K562 (cell line): ENCODE results near the gene SNUPN. TPM values are rescaled to one million over a fixed set of nuclear protein-coding genes. Genes with fewer than 3 reads are reported as not detected.

Experiments used
- BRD9 ChIP-seq: fragments of 450-650 bp; IDR thresholded peaks from 2 replicates; pipeline ENCODE4 v1.6.1; 2018; ENCODE audit warnings: low read depth; ENCODE audit not compliant: partially characterized antibody
- CXXC5 ChIP-seq: fragments of 250-450 bp; sonication (Bioruptor Pico); IDR thresholded peaks from 2 replicates; pipeline ENCODE4 v1.8.0; 2022; ENCODE audit warnings: inconsistent platforms, mild to moderate bottlenecking, moderate library complexity
- FOS ChIP-seq: IDR thresholded peaks from 3 replicates; pipeline ENCODE4 v1.6.1; 2011; ENCODE audit not compliant: insufficient read length; ENCODE audit errors: extremely low read depth
- LARP7 ChIP-seq: fragments of 450-650 bp; IDR thresholded peaks from 2 replicates; pipeline ENCODE4 v1.6.1; 2016
- MCM3 ChIP-seq: fragments of 450-650 bp; IDR thresholded peaks from 2 replicates; pipeline ENCODE4 v1.6.1; 2016
- MEIS2 ChIP-seq: fragments of 450-650 bp; IDR thresholded peaks from 2 replicates; pipeline ENCODE4 v1.6.1; 2014; ENCODE audit warnings: mild to moderate bottlenecking; ENCODE audit not compliant: partially characterized antibody
- MTA3 ChIP-seq: fragments of 450-650 bp; formaldehyde crosslinking; IDR thresholded peaks from 2 replicates; pipeline ENCODE4 v1.6.1; 2017; ENCODE audit warnings: mild to moderate bottlenecking, borderline replicate concordance
- MYNN ChIP-seq, 2 experiments: sonication (generic); formaldehyde crosslinking in 1 of 2; IDR thresholded peaks; 2 replicates each; pipeline versions ENCODE4 v1.5.0 to v1.6.1; 2016 to 2020; ENCODE audit warnings: antibody characterized with exemption in 1 of 2, missing genetic modification reagents in 1 of 2
- NFIC ChIP-seq: fragments of 450-650 bp; IDR thresholded peaks from 2 replicates; pipeline ENCODE4 v1.6.1; 2017; ENCODE audit warnings: mild to moderate bottlenecking, inconsistent platforms
- PCBP1 ChIP-seq: fragments of 200-400 bp; formaldehyde crosslinking; IDR thresholded peaks from 2 replicates; pipeline ENCODE4 v1.6.1; 2018; ENCODE audit warnings: mild to moderate bottlenecking, low read depth, low read length; ENCODE audit not compliant: poor library complexity, severe bottlenecking
- POLR2H ChIP-seq: IDR thresholded peaks from 2 replicates; pipeline ENCODE4 v1.6.1; 2016; ENCODE audit warnings: missing genetic modification characterization, low read depth, mild to moderate bottlenecking, control low read depth, missing compliant biosample characterization, moderate library complexity
- STAG1 ChIP-seq: sonication (generic); formaldehyde crosslinking; IDR thresholded peaks from 2 replicates; pipeline ENCODE4 v1.5.0; 2020; ENCODE audit warnings: missing genetic modification reagents, borderline replicate concordance
- STAT5B ChIP-seq: fragments of 250-450 bp; sonication (Bioruptor Pico); IDR thresholded peaks from 2 replicates; pipeline ENCODE4 v1.8.0; 2021; ENCODE audit warnings: mild to moderate bottlenecking, inconsistent platforms
- SUPT5H ChIP-seq: fragments of 450-650 bp; IDR thresholded peaks from 2 replicates; pipeline ENCODE4 v1.6.1; 2016
- ZBTB1 ChIP-seq: sonication (generic); formaldehyde crosslinking; IDR thresholded peaks from 2 replicates; pipeline ENCODE4 v1.8.1; 2023; ENCODE audit warnings: missing genetic modification reagents, low read depth, mild to moderate bottlenecking, borderline replicate concordance
- ZBTB8A ChIP-seq: fragments of 450-650 bp; IDR thresholded peaks from 2 replicates; pipeline ENCODE4 v1.6.1; 2018; ENCODE audit warnings: mild to moderate bottlenecking, moderate library complexity; ENCODE audit not compliant: partially characterized antibody
- ZNF197 ChIP-seq: fragments of 200-800 bp; sonication (Bioruptor generic); IDR thresholded peaks from 2 replicates; pipeline ENCODE4 v1.6.1; 2016; ENCODE audit warnings: low read depth, missing genetic modification characterization, missing compliant biosample characterization
- ZNF224 ChIP-seq: sonication (generic); formaldehyde crosslinking; IDR thresholded peaks from 2 replicates; pipeline ENCODE4 v1.8.0; 2022; ENCODE audit warnings: mild to moderate bottlenecking, missing genetic modification reagents
- ZNF232 ChIP-seq: sonication (generic); formaldehyde crosslinking; IDR thresholded peaks from 2 replicates; pipeline ENCODE4 v1.8.0; 2022; ENCODE audit warnings: mild to moderate bottlenecking, missing genetic modification reagents
- ZNF384 ChIP-seq: IDR thresholded peaks from 2 replicates; pipeline ENCODE4 v1.6.1; 2012; ENCODE audit warnings: low read depth, low read length, improper control_type of control experiment
- polyA plus RNA-seq, 8 experiments: library from polyadenylated mRNA; depleted of rRNA in 4 of 8; stranded (reverse) in 5 of 8; unstranded in 3 of 8; fragments of >200 nt; fragmentation: Nextera tagmentation in 2 of 8; fragmentation: Illumina TruSeq in 1 of 8; extraction: Ambion mirVana in 2 of 8; extraction: Trizol in 1 of 8; gene quantifications; 2 replicates each; pipeline versions ENCODE4 v1.2.1 to v1.2.3, GENCODE V29; 2011 to 2014; ENCODE audit warnings: inconsistent platforms in 1 of 8, missing spikeins in 1 of 8
- total RNA-seq, 7 experiments: library from RNA; depleted of rRNA in 6 of 7; stranded (reverse); fragments of >200 nt in 6 of 7; fragmentation: Illumina TruSeq in 2 of 7; extraction: Trizol in 2 of 7; gene quantifications; 2 replicates each; pipeline versions ENCODE4 v1.2.1 to v1.2.3, GENCODE V29; 2011 to 2021; ENCODE audit warnings: low replicate concordance in 1 of 7
- TF ChIP-seq, protein P1 (sequence below): sonication (generic); formaldehyde crosslinking; IDR thresholded peaks from 2 replicates; pipeline ENCODE4 v1.8.1; 2023; ENCODE audit warnings: mild to moderate bottlenecking, missing genetic modification reagents
- TF ChIP-seq, protein P2 (sequence below): fragments of 250-450 bp; sonication (Bioruptor Pico); IDR thresholded peaks from 2 replicates; pipeline ENCODE4 v1.4.0; 2020; ENCODE audit warnings: mild to moderate bottlenecking, moderate library complexity
- TF ChIP-seq, protein P3 (sequence below): fragments of 250-450 bp; sonication (Bioruptor Pico); IDR thresholded peaks from 2 replicates; pipeline ENCODE4 v1.8.0; 2021; ENCODE audit warnings: mild to moderate bottlenecking, moderate library complexity
- TF ChIP-seq, protein P4 (sequence below): fragments of 450-650 bp; IDR thresholded peaks from 2 replicates; pipeline ENCODE4 v1.6.1; 2016; ENCODE audit warnings: low read depth, mild to moderate bottlenecking, moderate library complexity

Gene SNUPN
- total and polyA plus RNA-seq, 9 of the 15 experiments (the other 6 are each of a cell fraction or from before 2014, with no cell fraction given), result 32.2 to 78.3 (median 40.0) TPM

DNA sequence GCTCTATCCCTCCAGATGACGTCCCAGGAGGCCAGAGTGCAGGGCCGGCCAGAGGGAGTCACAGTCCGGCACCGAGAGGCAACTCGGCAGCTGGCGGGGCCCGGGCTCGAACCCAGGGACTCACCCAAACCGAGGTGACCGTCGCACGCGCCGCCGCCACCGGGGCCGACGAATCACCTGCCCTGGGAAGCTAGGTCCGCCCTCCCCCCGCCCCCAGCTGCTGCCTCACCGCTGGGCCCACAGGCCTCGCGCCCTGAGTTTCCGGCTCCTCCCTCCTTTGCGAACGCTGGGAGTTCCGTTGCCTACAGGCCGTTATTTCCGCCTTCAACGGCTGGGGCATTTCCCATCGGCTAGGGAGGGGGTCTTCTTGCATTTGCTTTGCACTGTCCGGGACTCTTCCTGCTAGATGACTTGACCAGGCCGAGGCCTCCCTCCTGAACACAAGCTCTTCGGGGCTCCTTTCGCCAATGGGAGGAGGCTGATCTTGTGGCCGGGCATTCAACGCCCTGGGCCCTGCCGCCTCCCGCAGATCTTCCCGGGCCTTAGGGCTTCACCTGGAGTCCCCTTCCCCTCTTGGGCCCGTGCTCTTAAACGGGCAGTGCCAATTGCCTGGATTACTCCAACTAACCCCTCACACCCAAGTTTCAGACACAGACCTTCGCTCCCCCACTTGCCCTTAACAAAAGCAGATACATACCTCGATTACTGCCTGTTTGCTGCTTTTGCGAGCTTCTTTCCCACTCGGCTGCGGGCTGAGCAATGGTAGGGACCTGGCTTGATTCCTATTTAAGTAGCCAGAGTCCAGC lies at the start of gene SNUPN (continued):
- TF ChIP-seq, protein P1, sequence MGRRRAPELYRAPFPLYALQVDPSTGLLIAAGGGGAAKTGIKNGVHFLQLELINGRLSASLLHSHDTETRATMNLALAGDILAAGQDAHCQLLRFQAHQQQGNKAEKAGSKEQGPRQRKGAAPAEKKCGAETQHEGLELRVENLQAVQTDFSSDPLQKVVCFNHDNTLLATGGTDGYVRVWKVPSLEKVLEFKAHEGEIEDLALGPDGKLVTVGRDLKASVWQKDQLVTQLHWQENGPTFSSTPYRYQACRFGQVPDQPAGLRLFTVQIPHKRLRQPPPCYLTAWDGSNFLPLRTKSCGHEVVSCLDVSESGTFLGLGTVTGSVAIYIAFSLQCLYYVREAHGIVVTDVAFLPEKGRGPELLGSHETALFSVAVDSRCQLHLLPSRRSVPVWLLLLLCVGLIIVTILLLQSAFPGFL (CRISPR knock-in tag), result no peak
- peak; percentile 69 for TF ChIP-seq CXXC5
- no peak for TF ChIP-seq STAG1
- peak; percentile 9 for TF ChIP-seq MEIS2
- TF ChIP-seq, protein P2, sequence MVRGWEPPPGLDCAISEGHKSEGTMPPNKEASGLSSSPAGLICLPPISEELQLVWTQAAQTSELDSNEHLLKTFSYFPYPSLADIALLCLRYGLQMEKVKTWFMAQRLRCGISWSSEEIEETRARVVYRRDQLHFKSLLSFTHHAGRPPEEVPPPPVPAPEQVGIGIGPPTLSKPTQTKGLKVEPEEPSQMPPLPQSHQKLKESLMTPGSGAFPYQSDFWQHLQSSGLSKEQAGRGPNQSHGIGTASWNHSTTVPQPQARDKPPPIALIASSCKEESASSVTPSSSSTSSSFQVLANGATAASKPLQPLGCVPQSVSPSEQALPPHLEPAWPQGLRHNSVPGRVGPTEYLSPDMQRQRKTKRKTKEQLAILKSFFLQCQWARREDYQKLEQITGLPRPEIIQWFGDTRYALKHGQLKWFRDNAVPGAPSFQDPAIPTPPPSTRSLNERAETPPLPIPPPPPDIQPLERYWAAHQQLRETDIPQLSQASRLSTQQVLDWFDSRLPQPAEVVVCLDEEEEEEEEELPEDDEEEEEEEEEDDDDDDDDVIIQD (CRISPR knock-in tag), result no peak
- TF ChIP-seq MCM3, result no peak
- TF ChIP-seq ZNF384, result no peak
- peak; percentile 81 for TF ChIP-seq BRD9
- TF ChIP-seq, protein P3, sequence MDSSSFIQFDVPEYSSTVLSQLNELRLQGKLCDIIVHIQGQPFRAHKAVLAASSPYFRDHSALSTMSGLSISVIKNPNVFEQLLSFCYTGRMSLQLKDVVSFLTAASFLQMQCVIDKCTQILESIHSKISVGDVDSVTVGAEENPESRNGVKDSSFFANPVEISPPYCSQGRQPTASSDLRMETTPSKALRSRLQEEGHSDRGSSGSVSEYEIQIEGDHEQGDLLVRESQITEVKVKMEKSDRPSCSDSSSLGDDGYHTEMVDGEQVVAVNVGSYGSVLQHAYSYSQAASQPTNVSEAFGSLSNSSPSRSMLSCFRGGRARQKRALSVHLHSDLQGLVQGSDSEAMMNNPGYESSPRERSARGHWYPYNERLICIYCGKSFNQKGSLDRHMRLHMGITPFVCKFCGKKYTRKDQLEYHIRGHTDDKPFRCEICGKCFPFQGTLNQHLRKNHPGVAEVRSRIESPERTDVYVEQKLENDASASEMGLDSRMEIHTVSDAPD (CRISPR knock-in tag), result no peak
- TF ChIP-seq MTA3, result peak; percentile 85; the same call in 1 of the 2 replicates
- 0 out of 2 replicates have a peak, but pooled peaks have one; percentile 27 for TF ChIP-seq ZNF232 (CRISPR knock-in tag)
- no peak for TF ChIP-seq FOS
- TF ChIP-seq SUPT5H, result peak; percentile 89
- TF ChIP-seq ZBTB1 (CRISPR knock-in tag), result no peak
- no peak for TF ChIP-seq ZBTB8A
- TF ChIP-seq ZNF224 (CRISPR knock-in tag), result no peak
- no peak for TF ChIP-seq STAT5B (CRISPR knock-in tag)
- TF ChIP-seq MYNN (IDR thresholded peaks at IDR 0.05), result peak; percentile 21; the same call in 1 of the 2 replicates
- no peak for TF ChIP-seq MYNN (CRISPR knock-in tag; IDR thresholded peaks at IDR 0.05)
- peak; percentile 62; the same call in 1 of the 2 replicates for TF ChIP-seq POLR2H (tag)
- TF ChIP-seq NFIC, result no peak
- 0 out of 2 replicates have a peak, but pooled peaks have one; percentile 24 for TF ChIP-seq ZNF197
- TF ChIP-seq, protein P4, sequence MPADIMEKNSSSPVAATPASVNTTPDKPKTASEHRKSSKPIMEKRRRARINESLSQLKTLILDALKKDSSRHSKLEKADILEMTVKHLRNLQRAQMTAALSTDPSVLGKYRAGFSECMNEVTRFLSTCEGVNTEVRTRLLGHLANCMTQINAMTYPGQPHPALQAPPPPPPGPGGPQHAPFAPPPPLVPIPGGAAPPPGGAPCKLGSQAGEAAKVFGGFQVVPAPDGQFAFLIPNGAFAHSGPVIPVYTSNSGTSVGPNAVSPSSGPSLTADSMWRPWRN, result 0 out of 2 replicates have a peak, but pooled peaks have one; percentile 11
- peak; percentile 39; the same call in 1 of the 2 replicates for TF ChIP-seq LARP7
- TF ChIP-seq PCBP1, result no peak
